CD4-positive, alpha-beta T cell treated with Interleukin-21 for 1 hour (primary cell): ENCODE measurements around the gene HAND2.
A peak's percentile ranks its signal among the peaks of the same experiment; 100 is the strongest.

ENCODE experiments used
- DNase-seq: peaks from one replicate; pipeline ENCODE4 v3.0.0-alpha.2; 2020

Gene HAND2

DNA sequence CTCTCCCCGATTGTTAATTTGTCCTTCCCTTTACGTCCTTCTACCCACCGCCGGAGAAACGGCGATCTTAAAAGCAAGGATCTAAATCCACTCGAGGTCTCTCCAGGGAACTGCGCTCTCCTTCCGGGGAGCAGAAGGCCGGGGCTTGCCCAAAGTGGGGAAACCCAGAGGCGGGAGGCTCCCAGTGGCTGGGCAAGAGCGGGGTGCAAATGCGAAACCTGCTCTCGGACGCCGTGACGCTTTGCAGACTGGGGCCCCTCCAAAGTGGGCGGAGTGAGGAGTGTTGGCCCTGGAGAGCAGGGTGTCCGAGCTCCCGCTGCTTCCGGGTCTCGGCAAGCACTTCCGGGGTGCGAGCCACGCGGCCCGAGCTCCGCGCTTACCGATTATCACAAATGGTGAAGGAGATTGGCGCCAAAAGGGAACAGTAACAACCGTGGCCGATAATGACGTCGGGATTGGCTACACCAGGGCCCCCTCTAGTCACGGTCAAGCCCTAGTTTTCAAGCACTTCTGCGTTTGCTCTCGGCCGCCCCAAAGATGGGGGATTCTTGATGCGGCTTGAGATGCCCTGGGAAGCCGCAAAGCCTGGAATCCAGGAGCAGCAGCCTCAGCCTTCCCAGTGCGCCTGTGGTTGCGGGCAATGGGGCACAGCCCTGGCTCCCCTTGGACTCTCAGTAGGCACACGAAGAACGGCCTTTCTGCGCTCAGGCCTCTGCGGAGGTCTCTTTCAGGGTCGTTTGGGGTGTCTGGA, 29.0 kb downstream of the HAND2 start:
- no peak for DNase-seq

DNA sequence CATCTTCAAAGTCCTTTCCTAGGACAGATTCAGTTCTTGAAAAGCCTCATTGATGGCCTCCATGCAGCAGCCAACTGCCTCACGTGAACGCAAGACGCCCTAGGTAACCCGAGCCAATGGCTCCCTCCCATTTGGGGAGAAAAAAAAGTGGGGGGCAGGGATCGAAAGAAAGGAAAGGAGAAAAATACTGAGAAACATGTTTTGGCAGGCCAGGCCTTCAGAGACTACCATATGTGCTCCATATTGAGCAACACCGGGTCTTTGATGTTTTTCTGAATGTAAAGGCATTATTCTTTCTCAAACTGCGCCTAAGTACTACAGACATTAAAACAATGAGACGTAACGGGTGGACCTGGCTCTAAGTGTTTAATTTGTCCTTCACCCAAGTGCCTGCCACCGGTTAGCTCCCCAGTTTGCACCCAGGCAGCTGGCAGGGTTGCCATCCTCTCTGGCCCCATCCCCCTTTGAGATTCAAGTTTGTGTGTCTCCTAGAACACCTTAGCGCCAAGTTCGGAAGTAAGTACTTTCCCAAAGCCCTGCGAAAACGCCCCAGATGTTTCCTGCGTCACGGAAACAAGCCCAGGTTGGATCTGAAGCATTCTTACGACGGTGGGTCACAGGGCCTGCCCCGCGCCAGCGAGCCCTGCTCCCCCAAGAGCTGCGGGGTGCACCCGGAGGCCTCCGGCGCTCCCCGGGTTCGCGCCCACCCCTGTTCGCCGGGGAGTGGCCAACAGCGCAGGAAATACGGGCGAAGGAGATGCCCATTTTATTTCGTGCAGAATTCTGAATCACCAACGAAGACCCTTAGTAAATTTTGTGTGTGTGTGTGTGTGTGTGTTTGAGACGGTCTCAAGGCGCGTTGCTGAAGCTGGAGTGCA, 30.1 kb downstream of the HAND2 start:
- DNase-seq = no peak

DNA sequence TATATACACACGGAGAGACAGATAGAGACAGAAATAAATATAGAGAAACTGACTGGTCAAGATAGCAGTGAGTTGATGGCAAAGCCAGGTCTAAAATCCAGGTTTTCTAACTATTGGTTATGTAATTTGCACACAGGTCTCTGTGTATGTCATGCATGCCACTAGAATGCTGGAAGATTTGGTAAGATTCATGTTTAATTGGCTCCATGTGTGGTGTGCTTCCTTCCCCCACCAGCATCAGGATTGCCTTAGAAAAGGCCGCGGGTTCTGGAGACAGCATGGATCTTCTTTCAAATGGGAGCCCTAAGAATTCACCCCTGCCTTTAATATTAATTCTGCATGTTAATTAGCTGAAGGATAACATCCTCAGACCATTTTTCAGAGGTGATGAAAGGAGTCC, 31.3 kb downstream of the HAND2 start:
- no peak for DNase-seq

DNA sequence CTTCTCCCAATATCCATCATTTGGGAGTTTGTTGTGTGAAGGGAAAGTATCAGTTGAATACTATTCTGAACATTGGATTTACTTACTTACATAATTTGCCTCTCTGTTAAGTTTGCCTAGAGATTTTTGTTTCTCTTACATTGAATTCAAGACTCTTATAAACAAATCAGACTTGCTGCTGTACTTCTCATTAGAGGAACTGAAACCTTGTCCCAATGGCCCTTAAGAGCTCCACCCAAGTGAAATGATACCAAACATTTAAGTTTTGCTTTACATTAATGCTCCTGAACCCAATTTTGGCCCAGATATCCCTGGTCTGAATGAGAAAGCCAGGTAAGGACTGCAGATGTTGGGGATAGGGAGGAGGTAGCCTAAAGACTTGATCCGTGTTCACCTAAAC, 32.0 kb downstream of the HAND2 start:
- DNase-seq = no peak

DNA sequence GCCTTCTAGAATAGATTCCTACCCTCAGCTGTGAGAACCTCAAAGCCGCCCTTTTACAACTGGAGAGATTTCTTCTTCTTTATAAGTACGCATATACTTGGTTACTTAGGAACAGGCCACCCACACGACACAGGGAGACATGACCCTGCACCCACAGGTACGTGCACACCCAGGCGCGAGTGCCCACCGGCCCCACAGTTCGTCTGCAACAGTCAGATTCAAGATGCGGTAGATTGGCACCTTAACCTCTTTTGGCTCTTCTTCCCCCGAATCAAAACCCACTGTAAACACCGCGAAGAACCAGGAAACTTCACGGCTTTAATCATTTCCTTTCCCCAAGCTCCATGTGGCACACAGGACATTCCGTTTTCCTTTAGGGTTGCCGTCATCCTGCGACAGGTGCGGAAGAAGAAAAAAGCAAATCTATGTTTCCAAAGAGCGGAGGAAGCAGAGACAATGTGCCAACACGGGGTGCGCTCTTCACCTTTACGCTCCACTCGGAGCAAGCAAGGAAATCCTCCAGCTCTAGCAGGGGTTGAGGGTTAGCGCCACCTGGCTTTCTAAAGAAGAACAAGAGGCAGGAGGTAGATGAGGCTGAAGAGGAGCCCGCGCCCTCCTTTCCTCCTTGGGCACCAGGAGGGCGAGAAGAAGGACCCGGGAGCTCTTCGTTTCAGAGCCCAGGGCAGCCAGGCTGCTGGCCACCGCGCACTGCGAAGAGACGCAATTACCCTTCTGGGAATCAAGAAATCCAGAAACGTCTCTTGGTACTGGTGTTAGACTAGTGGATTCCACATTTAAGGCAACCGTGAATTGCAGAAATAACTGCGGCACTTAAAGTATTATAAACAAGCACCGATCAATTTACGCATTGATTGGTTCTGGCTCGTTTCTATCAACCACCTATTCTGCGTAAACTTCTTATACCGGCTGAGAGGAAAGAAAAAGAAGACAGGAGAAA, 35.7 kb downstream of the HAND2 start:
- peak; percentile 74 for DNase-seq

DNA sequence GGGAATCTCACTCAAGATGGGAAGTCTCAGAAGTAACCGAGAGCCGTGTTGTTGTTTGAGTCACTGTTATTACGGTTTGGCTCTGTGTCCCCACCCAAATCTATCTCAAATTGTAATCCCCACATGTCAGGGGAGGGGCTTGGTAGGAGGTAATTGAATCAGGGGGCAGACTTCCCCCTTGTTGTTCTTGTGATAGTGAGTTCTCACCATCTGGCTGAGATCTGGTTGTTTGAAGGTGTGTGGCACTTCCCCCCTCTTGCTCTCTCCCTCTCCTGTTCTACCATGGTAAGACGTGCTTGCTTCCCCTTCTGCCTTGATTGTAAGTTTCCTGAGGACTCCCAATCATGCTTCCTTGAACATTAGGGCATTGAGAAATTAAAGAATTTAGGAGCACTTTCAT, 37.0 kb downstream of the HAND2 start:
- DNase-seq = no peak

DNA sequence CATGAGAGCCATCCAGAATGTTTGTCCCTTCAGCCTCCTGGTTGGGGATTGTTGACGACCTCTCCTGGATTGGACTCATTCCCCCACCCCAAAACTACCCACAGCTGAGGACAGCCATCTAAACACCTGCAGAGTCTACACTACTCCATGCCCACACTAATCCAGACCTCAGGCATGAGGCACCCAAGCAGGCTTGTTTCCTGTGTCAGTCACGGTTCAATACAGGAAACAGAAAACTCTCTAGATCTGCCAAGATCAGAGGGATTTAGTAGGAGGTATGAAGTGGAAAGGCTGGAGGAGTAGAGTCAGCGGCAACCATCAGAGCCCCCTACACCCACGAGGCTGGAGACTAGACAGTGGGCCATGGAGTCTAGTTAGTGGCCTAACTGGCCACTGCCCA, 37.7 kb downstream of the HAND2 start:
- DNase-seq = no peak

DNA sequence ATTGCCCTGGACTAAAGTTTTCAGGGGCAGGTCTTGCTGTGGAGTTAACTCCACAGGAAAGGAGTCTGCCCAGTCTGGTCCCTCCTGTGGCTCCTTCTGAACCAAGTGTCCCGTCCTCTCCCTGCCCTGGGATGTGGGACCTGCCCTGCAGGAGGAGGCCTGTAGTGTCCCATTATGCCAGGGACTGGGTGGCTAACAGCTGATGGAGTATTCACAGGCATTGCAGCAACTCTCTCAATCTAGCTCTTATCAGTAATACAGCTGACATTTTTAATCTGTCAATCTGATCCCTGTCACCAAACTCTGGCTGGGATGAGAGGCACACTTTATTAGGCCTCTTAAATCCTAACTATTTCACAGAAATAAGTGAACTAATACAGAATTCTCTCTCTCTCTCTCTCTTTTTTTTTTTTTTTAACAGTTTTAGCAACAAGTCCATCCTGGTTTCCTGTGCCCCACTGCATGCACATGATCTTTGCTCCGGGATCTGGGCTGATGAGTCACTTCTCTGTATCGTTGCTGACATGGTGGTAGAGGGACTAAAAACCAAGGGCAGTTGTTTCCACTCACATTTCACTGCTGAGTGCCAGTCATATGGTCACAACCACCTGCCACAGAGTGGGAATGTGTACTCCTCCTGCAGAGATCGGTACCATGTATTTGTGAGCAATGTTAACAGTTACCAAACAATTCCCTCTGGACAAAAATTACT, 39.1 kb downstream of the HAND2 start:
- DNase-seq = no peak

DNA sequence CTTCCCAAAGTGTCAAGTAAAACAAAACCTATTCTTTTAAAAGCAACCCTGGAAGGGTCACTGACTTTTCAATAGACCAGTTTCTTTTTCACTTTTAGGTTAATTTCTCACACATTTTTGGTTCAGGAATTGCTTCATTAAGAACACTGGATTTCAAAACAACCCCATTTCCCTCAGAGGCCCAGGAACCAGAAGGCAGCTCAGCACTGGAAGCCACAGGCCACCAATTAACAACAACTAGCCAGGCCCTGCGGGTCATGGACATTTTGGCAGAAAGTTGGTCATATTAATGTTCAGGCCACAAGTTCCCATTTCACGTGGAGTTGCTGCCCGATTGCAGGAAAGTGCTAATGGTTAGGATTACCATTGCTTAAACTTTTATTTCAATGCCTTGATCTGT, 39.8 kb downstream of the HAND2 start:
- no peak for DNase-seq

DNA sequence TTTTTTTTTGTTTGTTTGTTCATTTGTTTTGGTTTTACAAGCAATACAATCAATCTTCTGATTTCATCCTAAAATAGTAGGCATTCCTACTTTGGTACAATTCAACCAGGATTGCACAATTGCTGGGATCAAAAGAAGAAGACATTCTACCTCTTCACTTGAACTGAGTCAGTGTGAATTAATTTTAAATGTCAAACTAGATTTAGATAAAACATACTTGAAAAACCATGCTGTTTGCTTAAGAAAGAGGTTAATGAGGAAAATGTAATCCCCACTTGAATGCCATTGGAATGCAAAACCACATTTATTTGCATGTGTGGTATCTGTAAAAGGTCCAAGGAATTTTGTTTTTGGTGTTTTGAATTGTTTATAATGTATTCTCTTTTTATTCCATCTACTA, 40.5 kb downstream of the HAND2 start:
- no peak for DNase-seq

DNA sequence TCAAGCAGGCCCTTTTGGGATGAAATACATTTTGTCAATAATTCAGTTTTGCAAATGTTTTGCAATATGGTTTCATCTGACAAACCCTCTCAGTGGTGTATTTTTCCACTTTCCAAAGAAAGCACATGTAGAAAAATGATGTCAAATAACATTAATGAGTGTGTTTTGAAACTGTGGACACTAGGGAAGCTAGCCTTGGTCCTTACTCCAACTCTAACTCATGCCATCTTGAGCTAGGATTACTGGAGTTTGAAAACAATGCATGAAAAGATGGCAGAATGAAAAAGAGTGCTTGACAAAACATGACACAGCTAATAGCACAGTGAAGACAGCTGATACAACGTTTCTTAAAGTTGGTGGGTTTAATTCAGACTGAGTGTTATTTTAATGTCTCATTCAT, 41.4 kb downstream of the HAND2 start:
- no peak for DNase-seq

DNA sequence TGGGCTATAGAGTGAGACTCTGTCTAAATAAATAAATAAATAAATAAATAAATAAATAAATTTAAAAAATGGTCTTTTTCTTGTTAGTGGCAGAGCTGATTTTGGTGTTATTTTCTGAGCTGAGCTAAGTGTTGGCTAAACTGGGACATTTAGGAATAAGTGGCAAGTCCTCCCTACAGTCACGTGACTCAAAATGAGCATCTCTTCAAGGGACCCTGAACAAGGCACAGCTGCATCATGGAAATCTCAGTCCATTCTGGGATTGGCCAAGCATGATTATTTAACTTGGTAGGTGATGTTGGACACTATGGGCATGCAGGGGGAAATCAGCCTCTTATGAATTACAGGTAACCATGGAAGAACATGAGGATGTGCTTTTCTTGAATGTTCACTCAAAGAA, 42.0 kb downstream of the HAND2 start:
- no peak for DNase-seq

DNA sequence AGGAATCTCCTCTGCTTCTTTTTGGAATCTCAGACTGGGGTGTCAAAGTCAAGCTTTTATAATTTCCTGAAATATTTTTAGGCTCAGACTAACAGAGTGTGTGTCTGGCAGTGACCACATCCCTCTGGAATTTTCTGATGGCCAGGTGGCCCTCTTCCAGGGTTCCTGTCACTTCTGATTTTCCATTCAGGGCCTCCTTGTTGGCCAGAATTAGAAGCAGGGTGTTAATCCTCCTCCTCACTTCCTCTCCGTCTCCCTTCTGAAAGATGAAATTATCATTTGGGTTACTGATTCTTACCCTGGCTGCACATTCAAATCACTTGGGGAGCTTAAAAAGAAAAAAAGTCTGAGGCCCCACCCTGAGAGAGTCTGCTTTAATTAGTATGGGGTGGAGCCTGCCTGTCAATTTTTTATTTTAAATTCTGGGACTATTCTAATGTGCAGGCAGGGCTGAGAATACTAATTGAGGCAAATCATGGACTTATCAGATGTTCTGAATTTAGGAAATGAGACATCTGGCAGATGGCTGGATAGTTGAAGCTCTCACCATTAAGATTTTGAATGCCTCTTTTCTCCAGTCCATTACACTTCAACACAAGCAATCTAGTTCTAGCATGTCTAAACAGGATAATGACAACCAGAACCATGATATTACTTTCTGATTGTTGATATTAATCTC, 43.2 kb downstream of the HAND2 start:
- DNase-seq = no peak

DNA sequence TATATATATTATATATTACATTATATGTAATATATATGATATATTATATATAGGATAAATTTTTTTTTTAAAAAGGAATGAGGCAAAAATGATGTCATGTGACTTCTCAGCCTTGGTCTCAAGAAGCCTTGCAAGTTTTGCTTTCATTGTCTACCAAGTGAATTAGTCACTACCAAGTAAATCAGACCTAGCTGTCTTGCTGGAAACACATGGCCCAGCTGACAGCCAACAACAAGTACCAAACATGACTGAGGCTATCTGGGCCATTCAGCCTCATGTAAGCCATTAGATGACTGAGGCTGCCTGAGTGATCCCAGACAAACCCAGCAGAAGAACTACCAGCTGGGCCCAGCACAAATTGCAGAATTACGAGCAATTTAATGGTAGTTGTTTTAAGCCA, 44.9 kb downstream of the HAND2 start:
- DNase-seq = no peak

DNA sequence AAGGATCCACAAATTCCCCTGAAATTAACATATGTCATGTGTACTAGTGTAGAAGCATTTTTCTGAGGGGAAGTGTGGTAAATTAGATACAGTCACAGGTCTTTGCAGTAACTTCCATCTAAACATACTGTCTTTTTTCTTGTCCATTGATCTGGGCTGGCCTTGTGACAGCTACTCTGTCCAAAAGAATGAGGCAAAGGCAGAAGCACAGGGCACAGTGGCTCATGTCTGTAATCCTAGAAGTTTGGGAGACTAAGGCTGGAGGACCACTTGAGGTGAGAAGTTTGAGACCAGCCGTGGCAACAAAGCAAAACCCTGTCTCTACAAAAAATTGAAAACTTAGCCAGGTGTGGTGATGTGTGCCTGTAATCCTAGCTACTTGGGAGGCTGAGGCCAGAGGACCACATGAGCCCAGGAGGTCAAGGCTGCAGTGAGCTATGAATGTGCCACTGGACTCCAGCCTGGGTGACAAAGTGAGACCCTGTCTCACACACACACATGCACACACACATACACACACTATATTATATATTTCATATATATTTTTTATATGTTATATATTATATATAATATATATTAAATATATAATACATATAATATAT, 47.6 kb downstream of the HAND2 start:
- no peak for DNase-seq

DNA sequence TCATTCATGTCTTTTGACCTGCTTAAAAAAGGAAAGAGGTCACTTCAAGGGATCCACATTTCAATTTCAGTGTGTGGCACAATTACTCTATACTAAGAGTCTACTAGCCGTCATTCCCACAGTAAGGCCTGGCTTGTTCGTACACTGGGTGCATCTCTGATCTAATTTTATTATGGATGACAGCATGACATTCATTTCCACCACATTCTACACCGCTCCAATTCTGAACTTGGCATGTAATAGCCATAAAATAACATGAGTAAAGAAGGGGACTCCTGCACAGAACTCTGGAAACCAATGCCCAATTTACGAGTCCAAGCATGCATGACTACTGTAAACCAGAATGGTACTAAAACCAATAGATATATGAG, 51.1 kb downstream of the HAND2 start:
- no peak for DNase-seq

DNA sequence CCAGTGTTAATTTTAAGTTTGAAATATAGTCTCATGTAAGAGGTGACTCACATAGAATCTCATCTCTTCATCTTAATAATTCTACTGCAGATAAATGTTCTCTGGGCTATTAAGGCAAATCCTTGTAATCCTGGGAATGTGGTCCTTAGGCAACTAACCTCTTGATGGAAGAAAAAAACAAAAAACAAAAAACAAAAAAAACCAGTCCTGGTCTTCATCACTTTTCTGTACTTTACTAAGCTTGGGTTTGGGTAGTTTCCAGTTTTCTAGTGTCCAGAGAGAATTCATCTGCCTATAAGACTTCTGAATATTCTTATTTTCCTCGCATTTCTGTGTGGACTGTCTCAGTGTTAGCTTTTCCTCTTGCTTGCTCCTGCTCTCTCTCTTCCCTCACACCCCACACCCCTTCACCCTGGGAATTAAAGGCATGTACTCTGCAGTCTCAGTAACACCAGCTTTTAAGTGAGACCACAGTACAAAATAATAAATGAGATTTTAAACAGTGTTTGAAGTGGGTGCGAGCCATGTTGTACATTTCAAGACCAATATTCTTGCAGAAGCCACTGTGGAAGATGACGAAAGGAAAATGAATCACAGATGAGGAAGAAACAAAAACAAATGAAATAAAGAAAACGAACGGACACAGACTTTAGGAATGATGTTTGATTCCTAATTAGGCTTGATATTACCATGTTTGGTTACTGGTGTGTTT, 51.7 kb downstream of the HAND2 start:
- no peak for DNase-seq

DNA sequence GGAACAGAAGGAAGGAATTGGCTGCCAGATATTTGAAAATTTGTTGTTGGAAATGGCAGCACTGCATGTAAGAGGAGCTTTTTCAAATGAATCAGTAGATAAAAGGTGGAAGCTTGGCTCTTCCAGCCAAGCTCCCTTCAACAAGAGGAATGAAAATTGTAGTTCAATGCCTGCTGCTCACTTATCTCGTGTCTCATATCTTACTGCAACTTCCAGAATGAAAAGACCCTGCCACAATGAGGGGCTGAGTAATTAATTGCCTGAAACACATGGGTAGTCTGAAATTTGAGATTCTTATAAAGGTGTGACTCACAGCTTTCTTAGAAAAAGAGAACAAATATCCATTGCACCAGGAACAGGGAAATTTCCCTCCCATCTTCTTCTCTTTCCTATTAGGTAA, 53.0 kb downstream of the HAND2 start:
- DNase-seq = no peak
